Measurements from ENCODE around the gene ZNRF2.

DNA sequence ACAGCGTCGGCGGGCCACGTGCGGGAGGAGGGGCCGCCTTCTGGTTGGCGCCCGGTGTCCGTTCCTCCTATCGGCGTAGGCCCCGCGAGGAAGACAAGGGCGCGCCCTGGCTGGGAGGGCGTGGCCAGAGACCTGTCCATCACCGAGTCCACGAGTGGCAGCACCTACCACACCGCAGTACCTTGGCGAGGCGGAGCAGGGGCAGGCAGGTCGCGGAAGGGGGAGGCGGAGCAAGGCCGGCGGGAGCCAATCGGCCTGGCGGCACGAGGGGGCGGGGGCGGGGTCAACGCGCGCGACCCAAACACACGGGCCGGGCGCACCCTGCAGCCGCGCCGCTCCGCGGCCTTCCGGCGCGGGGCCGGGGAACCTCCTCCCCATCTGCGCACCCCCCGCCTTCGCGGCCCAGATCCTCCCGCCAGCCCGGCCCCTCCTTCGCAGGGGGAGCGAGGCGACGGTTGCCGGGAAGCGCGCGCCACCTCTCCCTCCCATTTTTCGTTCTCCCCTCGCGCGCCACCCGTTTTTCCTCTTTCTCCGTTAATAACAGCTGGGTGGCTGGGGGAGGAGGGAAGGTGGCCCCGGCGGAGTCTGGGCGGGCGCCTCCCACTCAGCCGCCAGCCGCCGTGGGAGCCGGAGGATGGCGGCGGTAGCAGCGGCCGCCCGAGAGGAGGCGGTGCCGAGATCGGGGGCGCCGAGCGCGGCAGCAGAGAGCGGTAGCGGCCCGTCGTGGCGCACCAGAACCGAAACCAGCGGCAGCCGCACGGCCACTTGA lies at the start of gene ZNRF2:
- no peak for TF ChIP-seq FOS (IDR thresholded peaks at IDR 0.05; ENCODE audit: borderline replicate concordance, insufficient read depth, low read length)
- TF ChIP-seq, protein P1, sequence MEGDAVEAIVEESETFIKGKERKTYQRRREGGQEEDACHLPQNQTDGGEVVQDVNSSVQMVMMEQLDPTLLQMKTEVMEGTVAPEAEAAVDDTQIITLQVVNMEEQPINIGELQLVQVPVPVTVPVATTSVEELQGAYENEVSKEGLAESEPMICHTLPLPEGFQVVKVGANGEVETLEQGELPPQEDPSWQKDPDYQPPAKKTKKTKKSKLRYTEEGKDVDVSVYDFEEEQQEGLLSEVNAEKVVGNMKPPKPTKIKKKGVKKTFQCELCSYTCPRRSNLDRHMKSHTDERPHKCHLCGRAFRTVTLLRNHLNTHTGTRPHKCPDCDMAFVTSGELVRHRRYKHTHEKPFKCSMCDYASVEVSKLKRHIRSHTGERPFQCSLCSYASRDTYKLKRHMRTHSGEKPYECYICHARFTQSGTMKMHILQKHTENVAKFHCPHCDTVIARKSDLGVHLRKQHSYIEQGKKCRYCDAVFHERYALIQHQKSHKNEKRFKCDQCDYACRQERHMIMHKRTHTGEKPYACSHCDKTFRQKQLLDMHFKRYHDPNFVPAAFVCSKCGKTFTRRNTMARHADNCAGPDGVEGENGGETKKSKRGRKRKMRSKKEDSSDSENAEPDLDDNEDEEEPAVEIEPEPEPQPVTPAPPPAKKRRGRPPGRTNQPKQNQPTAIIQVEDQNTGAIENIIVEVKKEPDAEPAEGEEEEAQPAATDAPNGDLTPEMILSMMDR (IDR thresholded peaks at IDR 0.05; ENCODE audit: extremely low read depth in 1 of 2, insufficient read depth in 1 of 2, low read depth in 1 of 2, low read length in 2 of 2), result peak; percentile 14 to 29
- TF ChIP-seq POLR2AphosphoS5 (IDR thresholded peaks at IDR 0.05; ENCODE audit: insufficient read depth, low read depth, low read length), result peak; percentile 38
- peak; percentile 19 for TF ChIP-seq POLR2A (IDR thresholded peaks at IDR 0.05; ENCODE audit: low read depth, low read length)
- TF ChIP-seq, protein P2, sequence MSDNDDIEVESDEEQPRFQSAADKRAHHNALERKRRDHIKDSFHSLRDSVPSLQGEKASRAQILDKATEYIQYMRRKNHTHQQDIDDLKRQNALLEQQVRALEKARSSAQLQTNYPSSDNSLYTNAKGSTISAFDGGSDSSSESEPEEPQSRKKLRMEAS (IDR thresholded peaks at IDR 0.05; ENCODE audit: insufficient read depth, insufficient read length), result peak; percentile 92
- TF ChIP-seq EZH2 (IDR thresholded peaks at IDR 0.05; ENCODE audit: borderline replicate concordance, low read depth, low read length, severe bottlenecking), result no peak

Measured in endothelial cell of umbilical vein (primary cell).